ENCODE measurements around the gene SUMO4. TPM values are rescaled to one million over a fixed set of nuclear protein-coding genes. Genes with fewer than 3 reads are reported as not detected.

SUMO4 gene
- total and polyA plus RNA-seq, 2 of the 8 experiments (the other 6 are each of a cell fraction or from before 2014, with no cell fraction given), result 0.09 to 1.3 TPM

DNA sequence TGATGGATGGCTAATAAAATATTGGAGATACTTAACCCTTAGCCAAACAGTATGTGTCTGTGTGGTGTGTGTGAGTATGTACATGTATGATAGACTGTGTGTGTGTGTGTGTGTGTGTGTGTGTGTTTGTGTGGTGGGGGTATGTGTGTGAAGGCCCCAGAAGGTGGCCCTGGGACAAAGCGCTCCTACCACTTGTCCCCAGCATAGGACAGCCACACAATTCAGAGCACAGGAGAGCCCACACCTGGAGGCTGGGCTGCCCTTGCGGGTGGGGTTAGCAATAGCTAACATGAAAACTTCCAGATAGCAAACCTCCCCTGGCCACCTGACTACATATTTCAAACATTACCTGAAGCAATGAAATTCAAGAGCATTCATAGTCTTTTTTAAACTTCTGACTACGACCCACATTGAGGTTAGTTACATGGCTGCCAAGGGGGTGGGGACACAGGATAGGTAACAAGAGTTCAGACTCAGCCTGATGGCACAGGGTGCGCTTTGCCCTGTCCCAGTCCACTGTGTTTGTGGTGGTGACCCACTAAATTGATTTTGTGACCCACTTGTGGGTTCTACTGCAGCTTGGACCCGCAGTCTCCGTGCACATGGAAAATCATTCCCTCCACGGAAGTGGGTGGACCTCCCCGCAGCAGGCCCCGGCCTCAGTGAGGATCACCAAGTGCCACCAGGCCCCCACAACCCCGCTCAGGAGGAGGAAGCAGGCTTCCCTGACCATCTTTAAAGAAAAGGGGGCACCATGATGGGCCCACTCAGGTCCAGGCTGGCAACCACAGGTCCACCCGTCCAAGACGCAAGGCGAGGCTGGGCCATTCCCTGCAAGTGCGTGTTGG lies 50.0 kb downstream of the SUMO4 start (continued):
- TF ChIP-seq, protein P1, sequence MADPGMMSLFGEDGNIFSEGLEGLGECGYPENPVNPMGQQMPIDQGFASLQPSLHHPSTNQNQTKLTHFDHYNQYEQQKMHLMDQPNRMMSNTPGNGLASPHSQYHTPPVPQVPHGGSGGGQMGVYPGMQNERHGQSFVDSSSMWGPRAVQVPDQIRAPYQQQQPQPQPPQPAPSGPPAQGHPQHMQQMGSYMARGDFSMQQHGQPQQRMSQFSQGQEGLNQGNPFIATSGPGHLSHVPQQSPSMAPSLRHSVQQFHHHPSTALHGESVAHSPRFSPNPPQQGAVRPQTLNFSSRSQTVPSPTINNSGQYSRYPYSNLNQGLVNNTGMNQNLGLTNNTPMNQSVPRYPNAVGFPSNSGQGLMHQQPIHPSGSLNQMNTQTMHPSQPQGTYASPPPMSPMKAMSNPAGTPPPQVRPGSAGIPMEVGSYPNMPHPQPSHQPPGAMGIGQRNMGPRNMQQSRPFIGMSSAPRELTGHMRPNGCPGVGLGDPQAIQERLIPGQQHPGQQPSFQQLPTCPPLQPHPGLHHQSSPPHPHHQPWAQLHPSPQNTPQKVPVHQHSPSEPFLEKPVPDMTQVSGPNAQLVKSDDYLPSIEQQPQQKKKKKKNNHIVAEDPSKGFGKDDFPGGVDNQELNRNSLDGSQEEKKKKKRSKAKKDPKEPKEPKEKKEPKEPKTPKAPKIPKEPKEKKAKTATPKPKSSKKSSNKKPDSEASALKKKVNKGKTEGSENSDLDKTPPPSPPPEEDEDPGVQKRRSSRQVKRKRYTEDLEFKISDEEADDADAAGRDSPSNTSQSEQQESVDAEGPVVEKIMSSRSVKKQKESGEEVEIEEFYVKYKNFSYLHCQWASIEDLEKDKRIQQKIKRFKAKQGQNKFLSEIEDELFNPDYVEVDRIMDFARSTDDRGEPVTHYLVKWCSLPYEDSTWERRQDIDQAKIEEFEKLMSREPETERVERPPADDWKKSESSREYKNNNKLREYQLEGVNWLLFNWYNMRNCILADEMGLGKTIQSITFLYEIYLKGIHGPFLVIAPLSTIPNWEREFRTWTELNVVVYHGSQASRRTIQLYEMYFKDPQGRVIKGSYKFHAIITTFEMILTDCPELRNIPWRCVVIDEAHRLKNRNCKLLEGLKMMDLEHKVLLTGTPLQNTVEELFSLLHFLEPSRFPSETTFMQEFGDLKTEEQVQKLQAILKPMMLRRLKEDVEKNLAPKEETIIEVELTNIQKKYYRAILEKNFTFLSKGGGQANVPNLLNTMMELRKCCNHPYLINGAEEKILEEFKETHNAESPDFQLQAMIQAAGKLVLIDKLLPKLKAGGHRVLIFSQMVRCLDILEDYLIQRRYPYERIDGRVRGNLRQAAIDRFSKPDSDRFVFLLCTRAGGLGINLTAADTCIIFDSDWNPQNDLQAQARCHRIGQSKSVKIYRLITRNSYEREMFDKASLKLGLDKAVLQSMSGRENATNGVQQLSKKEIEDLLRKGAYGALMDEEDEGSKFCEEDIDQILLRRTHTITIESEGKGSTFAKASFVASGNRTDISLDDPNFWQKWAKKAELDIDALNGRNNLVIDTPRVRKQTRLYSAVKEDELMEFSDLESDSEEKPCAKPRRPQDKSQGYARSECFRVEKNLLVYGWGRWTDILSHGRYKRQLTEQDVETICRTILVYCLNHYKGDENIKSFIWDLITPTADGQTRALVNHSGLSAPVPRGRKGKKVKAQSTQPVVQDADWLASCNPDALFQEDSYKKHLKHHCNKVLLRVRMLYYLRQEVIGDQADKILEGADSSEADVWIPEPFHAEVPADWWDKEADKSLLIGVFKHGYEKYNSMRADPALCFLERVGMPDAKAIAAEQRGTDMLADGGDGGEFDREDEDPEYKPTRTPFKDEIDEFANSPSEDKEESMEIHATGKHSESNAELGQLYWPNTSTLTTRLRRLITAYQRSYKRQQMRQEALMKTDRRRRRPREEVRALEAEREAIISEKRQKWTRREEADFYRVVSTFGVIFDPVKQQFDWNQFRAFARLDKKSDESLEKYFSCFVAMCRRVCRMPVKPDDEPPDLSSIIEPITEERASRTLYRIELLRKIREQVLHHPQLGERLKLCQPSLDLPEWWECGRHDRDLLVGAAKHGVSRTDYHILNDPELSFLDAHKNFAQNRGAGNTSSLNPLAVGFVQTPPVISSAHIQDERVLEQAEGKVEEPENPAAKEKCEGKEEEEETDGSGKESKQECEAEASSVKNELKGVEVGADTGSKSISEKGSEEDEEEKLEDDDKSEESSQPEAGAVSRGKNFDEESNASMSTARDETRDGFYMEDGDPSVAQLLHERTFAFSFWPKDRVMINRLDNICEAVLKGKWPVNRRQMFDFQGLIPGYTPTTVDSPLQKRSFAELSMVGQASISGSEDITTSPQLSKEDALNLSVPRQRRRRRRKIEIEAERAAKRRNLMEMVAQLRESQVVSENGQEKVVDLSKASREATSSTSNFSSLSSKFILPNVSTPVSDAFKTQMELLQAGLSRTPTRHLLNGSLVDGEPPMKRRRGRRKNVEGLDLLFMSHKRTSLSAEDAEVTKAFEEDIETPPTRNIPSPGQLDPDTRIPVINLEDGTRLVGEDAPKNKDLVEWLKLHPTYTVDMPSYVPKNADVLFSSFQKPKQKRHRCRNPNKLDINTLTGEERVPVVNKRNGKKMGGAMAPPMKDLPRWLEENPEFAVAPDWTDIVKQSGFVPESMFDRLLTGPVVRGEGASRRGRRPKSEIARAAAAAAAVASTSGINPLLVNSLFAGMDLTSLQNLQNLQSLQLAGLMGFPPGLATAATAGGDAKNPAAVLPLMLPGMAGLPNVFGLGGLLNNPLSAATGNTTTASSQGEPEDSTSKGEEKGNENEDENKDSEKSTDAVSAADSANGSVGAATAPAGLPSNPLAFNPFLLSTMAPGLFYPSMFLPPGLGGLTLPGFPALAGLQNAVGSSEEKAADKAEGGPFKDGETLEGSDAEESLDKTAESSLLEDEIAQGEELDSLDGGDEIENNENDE (IDR thresholded peaks at IDR 0.05; ENCODE audit: insufficient replicate concordance, low read length), result no peak
- TF ChIP-seq GTF2F1 (IDR thresholded peaks at IDR 0.05; ENCODE audit: borderline replicate concordance, low read depth, low read length) (no peak), TAF7 (optimal IDR thresholded peaks at IDR 0.05; ENCODE audit: borderline replicate concordance, low read depth, low read length) (no peak), ASH2L (IDR thresholded peaks at IDR 0.05; ENCODE audit: low read length) (no peak), POLR2A (IDR thresholded peaks at IDR 0.05; ENCODE audit: control extremely low read depth in 1 of 2, low read depth in 2 of 2, low read length in 2 of 2) (no peak), ZNF274 (IDR thresholded peaks at IDR 0.05; ENCODE audit: borderline replicate concordance, extremely low read depth, low read length) (no peak), KDM1A (IDR thresholded peaks at IDR 0.05; ENCODE audit: borderline replicate concordance, low read length) (no peak), CEBPB (IDR thresholded peaks at IDR 0.05; ENCODE audit: low read depth, low read length) (no peak)
- TF ChIP-seq, protein P2, sequence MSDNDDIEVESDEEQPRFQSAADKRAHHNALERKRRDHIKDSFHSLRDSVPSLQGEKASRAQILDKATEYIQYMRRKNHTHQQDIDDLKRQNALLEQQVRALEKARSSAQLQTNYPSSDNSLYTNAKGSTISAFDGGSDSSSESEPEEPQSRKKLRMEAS (IDR thresholded peaks at IDR 0.05), result no peak

Data from H1 (cell line).